ENCODE results near the gene WDR11.

- no peak for TF ChIP-seq CTCF (IDR thresholded peaks at IDR 0.05)
- no peak for TF ChIP-seq POLR2AphosphoS5 (IDR thresholded peaks at IDR 0.05)
Observed at GRCh38 chr10:120819366-120819765, 31.8 kb upstream of the WDR11 start.

All from prostate gland (tissue), 2 donors.